ENCODE data around the gene CALR. TPM values are rescaled to one million over a fixed set of nuclear protein-coding genes. Genes with fewer than 3 reads are reported as not detected.

The CALR gene
- total and polyA plus RNA-seq, 9 of the 15 experiments (the other 6 are each of a cell fraction or from before 2014, with no cell fraction given) = 126 to 811 (median 642) TPM

GRCh38 chr19:12983542-12984142 lies 45.2 kb downstream of the CALR start (continued):
- TF ChIP-seq ZNF318 (IDR thresholded peaks at IDR 0.05; ENCODE audit: borderline replicate concordance in 1 of 2, low read depth in 1 of 2) (peak in 1 of 2 experiments; percentile 37; a peak in 1 of 4 replicates), SMC3 (conservative IDR thresholded peaks at IDR 0.05; ENCODE audit: insufficient read depth, low read depth, low read length) (peak; percentile 91), TRIM24 (IDR thresholded peaks at IDR 0.05) (peak in 1 of 2 experiments; percentile 11; a peak in 1 of 4 replicates), ZNF766 (CRISPR knock-in tag; conservative IDR thresholded peaks at IDR 0.05) (peak; percentile 96), ZNF830 (CRISPR knock-in tag; IDR thresholded peaks at IDR 0.05) (no peak), NCOA2 (IDR thresholded peaks at IDR 0.05; ENCODE audit: partially characterized antibody in 2 of 2) (no peak), ATF7 (IDR thresholded peaks at IDR 0.05) (peak; percentile 90), ZNF239 (CRISPR knock-in tag; IDR thresholded peaks at IDR 0.05) (no peak), PHTF2 (CRISPR knock-in tag; IDR thresholded peaks at IDR 0.05) (no peak), RBFOX2 (IDR thresholded peaks at IDR 0.05; ENCODE audit: low read depth, low read length) (peak; percentile 55; the same call in 1 of the 2 replicates), BCL6 (CRISPR knock-in tag; IDR thresholded peaks at IDR 0.05) (no peak), ZNF57 (CRISPR knock-in tag; IDR thresholded peaks at IDR 0.05) (no peak), RAD51 (IDR thresholded peaks at IDR 0.05; ENCODE audit: borderline replicate concordance, low read depth) (no peak), TCF7L2 (IDR thresholded peaks at IDR 0.05; ENCODE audit: low read depth, low read length) (no peak), POLR2AphosphoS5 (IDR thresholded peaks at IDR 0.05; ENCODE audit: control insufficient read depth, insufficient read depth, low read depth, low read length) (no peak), CTBP1 (IDR thresholded peaks at IDR 0.05; ENCODE audit: borderline replicate concordance) (peak; percentile 83; the same call in 1 of the 2 replicates), E2F3 (CRISPR knock-in tag; IDR thresholded peaks at IDR 0.05) (peak; percentile 74; the same call in 1 of the 2 replicates), ZNF384 (IDR thresholded peaks at IDR 0.05; ENCODE audit: low read depth, low read length) (0 out of 2 replicates have a peak, but pooled peaks have one; percentile 13), NFIX (CRISPR knock-in tag; IDR thresholded peaks at IDR 0.05; ENCODE audit: low read depth) (no peak), KDM1A (IDR thresholded peaks at IDR 0.05) (peak in 1 of 2 experiments; percentile 79; a peak in 2 of 4 replicates), SNIP1 (IDR thresholded peaks at IDR 0.05; ENCODE audit: low read depth) (no peak), KLF1 (tag; IDR thresholded peaks at IDR 0.05) (0 out of 2 replicates have a peak, but pooled peaks have one; percentile 32), ILF3 (IDR thresholded peaks at IDR 0.05; ENCODE audit: borderline replicate concordance) (no peak), RB1 (IDR thresholded peaks at IDR 0.05; ENCODE audit: low read depth) (peak; percentile 96)
